Measurements from ENCODE around the gene ATR. TPM values are rescaled to one million over a fixed set of nuclear protein-coding genes. Genes with fewer than 3 reads are reported as not detected.

ATR gene
- total and polyA plus RNA-seq, 2 of the 4 experiments (the other 2 are of a cell fraction), result 9.5 to 28.0 TPM

- H3K18ac ChIP-seq (ENCODE audit: low read depth, low read length), result no peak overlapping the region
- no peak overlapping the region for H3K4me3 ChIP-seq (ENCODE audit: insufficient read depth, low read depth, low read length)
- H3K9me1 ChIP-seq (ENCODE audit: insufficient read depth, low read length), result no peaks in the 10 kb centered on the region
- H3K23ac ChIP-seq (ENCODE audit: low read depth, low read length), result no peak overlapping the region
- in situ Hi-C loops (cut with MboI; ENCODE audit: low sequenced_read_pairs), result no loop called here
- intact Hi-C loops (cut with micrococcal nuclease), result no loop called here
- CTCF ChIA-PET, result no interaction called here
- TF ChIP-seq MAFK (IDR thresholded peaks at IDR 0.05; ENCODE audit: low read depth, low read length) (no peak), CHD1 (IDR thresholded peaks at IDR 0.05; ENCODE audit: low read depth, low read length) (no peak), RAD21 (IDR thresholded peaks at IDR 0.05; ENCODE audit: low read length) (no peak), RCOR1 (IDR thresholded peaks at IDR 0.05; ENCODE audit: insufficient replicate concordance, low read length) (no peak), ELK1 (IDR thresholded peaks at IDR 0.05; ENCODE audit: borderline replicate concordance, low read depth, low read length) (no peak), MAZ (IDR thresholded peaks at IDR 0.05; ENCODE audit: borderline replicate concordance, low read depth, low read length) (no peak), RFX5 (IDR thresholded peaks at IDR 0.05; ENCODE audit: low read depth, low read length) (no peak), USF2 (IDR thresholded peaks at IDR 0.05; ENCODE audit: low read depth, low read length) (no peak), SMC3 (IDR thresholded peaks at IDR 0.05; ENCODE audit: low read depth, low read length) (no peak)
- POLR2A ChIA-PET (ENCODE audit: unreplicated experiment), result no interaction called here
- H2BK5ac ChIP-seq (ENCODE audit: low read depth, low read length, poor library complexity, severe bottlenecking), result no peak overlapping the region
- no peak overlapping the region for H3K27ac ChIP-seq (ENCODE audit: insufficient read depth, low read length)
- dilution Hi-C loops (cut with HindIII; ENCODE audit: low sequenced_read_pairs, unreplicated experiment), result no loop called here
- H3K79me1 ChIP-seq (ENCODE audit: low read depth in 1 of 2, low read length in 2 of 2), result peaks cover 0 to 3% of the 10 kb centered on the region in 2 experiments; a peak in 1 of 4 replicates
- no peak overlapping the region for H4K91ac ChIP-seq (ENCODE audit: insufficient read depth, low read depth, low read length)
- DNase-seq, result no peak
- no peak overlapping the region for H3K56ac ChIP-seq (ENCODE audit: extremely low read depth, insufficient read depth, low read length)
- no peak overlapping the region for H3K14ac ChIP-seq (replicated peaks; ENCODE audit: low read depth, low read length)
- no peak overlapping the region for H3K9ac ChIP-seq (ENCODE audit: low read depth, low read length)
- no peaks in the 10 kb centered on the region for H4K20me1 ChIP-seq (ENCODE audit: insufficient read depth, low read length)
- H3K4ac ChIP-seq (ENCODE audit: low read depth, low read length), result no peak overlapping the region
- peaks cover 9% of the 10 kb centered on the region for H3K36me3 ChIP-seq (ENCODE audit: control insufficient read depth, insufficient read depth, low read length)
- H2BK20ac ChIP-seq (ENCODE audit: low read depth, low read length), result no peak overlapping the region
- no peak overlapping the region for H4K8ac ChIP-seq (ENCODE audit: low read depth in 2 of 2, low read length in 2 of 2)
- no peak overlapping the region for H2AK5ac ChIP-seq (ENCODE audit: low read depth, low read length)
- H2AK9ac ChIP-seq (replicated peaks; ENCODE audit: low read depth, low read length, poor library complexity), result no peak overlapping the region
- ATAC-seq (ENCODE audit: low read depth), result no peak
- no peak overlapping the region for H4K5ac ChIP-seq (ENCODE audit: low read depth, low read length)
- no peak overlapping the region for H3K4me2 ChIP-seq (ENCODE audit: low read depth, low read length)
- no peaks in the 10 kb centered on the region for H3K4me1 ChIP-seq (ENCODE audit: control insufficient read depth, insufficient read depth, low read length)
- H3K27me3 ChIP-seq (ENCODE audit: control insufficient read depth, insufficient read depth, low read length), result no peaks in the 10 kb centered on the region
- no peaks in the 10 kb centered on the region for H3K9me3 ChIP-seq (ENCODE audit: control insufficient read depth, insufficient read depth, low read length)
- no TSS peak for BruUV-seq (replicated peaks)
- no peak overlapping the region for H2BK120ac ChIP-seq (ENCODE audit: low read depth, low read length)
- 100% methylated on average over 1 of the region's 1 CpG; no CpG with 5 or more reads in 1 of the 2 experiments for WGBS, 2 experiments (ENCODE audit: extremely low coverage in 2 of 2, insufficient read length in 1 of 2)
- no peak overlapping the region for H2AFZ ChIP-seq (replicated peaks; ENCODE audit: low read length, poor library complexity)
- no peak overlapping the region for H2BK15ac ChIP-seq (ENCODE audit: low read depth, low read length)
Observed at GRCh38 chr3:142424754-142425153, 153.8 kb downstream of the ATR start.
